ENCODE measurements around the gene ITPR2.
"Not testable (repeated sequence)": the region's sequence is repeated elsewhere in the genome, so short reads cannot be mapped to it uniquely, and the experiment has no call there.

Gene ITPR2

DNA sequence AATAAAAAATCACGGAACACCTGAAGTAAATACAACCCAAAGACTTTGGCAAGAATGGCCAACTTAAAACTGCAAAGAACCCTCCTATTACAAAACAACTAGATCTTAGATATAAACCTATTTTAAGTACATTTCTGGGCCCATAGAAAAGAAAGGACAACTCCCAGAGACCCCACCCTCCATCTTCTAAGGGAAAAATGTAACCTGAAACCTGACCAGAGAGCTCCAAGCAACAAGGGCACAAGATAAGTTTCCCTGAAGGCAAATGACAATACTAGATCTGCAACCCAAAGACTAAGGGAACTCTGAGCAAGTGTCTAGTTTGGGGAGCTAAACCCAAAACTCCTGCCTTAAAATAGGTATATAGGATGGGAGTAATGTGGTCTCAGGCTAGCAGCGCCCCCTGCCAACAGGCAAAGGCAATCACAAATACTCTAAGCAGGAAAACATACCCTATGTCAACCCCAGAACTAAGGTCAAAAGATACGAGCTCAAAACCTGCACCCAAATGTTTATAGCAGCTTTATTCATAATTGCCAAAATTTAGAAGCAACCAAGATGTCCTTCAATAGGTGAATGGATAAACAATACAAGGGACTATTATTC is 218.9 kb downstream of the ITPR2 start:
- no peak for DNase-seq

DNA sequence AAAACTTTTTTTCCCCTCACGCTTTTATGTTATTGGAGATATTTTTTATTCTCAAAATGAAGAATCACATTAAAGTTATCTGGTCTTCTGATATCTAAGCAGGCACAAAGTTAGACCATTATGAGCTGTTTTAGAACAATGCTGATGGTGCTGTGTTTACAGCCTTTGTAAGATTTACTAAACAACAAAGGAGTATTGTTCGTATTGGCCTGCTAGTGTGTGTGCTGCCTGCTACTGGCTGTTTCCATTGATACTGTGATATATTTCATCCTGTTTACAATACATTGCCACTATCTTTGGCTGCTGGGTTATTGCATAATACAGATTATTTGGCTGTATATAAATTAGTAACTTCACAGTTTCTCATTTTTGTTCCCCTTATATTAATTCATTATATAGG is 220.8 kb downstream of the ITPR2 start:
- DNase-seq = no peak

DNA sequence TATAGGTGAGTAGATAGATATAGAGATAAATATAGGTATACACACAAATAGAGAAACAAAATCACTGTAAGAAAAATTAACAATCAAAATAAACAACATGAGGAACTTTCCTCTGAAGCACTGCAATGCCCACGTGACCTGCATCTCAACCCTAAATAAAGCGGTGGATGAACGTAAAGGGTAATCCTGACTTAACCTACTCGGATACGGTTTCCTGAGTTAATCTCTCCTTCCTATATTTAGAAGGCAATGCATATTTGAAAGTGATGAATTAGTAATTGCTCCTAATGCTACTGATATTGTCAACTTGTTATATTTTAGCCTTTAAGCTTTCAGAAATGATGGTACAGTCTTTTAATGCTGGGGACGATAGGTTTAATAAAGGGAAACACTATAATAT is 221.4 kb downstream of the ITPR2 start:
- no peak for DNase-seq

DNA sequence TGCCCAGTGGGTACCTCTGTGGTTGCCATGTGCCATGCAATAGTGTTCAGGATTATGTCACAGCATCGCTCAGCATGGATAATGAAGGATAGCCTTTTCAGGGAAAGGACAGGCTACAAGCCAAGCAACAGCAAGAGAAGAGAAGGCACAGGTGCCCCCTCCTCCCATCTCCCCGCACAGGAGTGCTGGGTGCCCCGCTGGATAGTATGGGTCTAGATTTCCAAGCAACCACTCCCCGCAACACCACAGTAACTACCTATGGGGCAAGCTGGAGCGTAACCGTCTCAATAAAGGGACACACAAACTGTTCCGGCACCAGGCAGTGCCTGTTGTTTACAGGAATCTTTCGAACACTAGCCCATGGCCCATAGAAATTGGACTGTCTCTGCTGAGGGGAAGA is 222.2 kb downstream of the ITPR2 start:
- DNase-seq = no peak

DNA sequence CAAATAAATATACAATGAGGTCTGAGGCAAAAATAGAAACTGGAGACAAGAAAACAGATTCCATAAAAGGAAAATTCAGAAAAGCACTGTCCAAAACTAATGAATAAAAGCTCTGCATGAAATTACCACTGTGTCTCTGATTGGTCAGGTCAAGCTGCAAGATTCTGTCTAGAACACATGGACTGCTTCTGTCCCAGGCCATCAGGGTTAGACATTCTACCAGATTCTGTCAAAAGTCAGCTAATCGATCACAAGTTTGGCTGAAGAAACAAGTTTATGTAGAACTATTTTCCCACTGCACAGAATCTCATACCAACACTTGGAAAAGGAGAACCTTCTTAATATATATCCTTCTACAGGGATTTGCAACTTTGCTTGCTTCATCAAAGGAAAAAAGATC is 223.0 kb downstream of the ITPR2 start:
- DNase-seq = no peak

DNA sequence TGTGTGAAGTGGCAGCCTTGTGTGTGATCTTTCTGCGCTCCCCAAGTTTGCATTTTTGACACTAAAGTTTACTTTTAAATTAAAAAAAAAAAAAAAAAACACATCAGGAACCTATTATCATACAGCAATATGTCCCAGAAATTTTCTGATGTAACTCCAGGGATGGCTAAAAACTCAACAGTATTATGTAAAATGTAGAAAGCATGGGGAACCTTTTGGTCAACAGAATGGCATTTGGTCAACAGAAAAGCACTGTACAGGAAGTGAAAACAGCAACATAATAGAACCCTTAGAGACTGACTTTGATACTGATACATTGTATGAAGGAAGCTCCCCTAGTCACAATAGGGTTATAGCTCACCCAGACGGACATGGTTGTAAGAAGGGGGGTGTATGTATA is 224.3 kb downstream of the ITPR2 start:
- no peak for DNase-seq

DNA sequence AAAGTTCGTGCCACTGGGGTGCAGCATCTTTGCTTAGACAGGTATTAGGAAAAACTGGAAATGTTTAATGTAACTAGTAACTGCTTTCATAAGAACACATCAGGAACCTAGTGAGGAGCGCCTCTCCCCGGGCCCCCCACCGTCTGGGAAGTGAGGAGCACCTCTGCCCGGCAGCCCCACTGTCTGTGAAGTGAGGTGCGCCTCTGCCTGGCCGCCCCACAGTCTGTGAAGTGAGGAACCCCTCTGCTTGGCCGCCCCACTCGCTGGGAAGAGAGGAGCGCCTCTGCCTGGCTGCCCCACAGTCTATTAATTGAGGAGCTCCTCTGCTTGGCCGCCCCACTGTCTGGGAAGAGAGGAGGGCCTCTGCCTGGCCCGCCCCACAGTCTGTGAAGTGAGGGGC is 224.7 kb downstream of the ITPR2 start:
- no peak for DNase-seq

DNA sequence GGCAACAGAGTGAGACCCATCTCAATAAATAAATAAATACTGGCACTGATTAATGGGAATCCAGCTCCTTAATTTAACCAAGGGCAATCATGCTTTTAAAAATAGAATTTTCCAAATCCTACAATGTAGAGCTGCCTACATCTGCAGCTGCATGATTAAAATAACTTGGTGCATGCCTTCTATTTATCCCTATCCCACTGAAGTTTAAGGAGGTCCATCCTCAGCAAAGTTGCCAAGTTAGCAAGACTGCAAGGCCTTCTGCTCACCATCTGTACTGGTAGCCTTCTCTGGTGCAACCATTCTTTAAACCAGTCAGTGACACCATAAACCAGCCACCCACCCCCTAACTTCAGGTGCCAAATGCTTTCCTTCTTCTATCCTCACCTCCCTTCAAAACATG is 226.1 kb downstream of the ITPR2 start:
- DNase-seq = no peak

DNA sequence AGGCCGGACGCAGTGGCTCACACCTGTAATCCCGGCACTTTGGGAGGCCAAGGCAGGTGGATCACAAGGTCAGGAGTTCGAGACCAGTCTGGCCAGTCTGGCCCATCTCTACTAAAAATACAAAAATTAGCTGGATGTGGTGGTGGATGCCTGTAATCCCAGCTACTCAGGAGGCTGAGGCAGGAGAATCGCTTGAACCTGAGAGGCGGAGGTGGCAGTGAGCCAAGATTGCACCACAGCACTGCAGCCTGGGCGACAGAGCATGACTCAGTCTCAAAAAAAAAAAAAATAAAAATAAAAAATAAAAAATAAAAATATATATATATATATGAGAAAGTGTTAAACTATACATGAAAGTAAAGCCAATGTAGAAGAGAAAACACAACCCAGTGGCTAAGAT is 228.2 kb downstream of the ITPR2 start:
- not testable (repeated sequence) for DNase-seq

DNA sequence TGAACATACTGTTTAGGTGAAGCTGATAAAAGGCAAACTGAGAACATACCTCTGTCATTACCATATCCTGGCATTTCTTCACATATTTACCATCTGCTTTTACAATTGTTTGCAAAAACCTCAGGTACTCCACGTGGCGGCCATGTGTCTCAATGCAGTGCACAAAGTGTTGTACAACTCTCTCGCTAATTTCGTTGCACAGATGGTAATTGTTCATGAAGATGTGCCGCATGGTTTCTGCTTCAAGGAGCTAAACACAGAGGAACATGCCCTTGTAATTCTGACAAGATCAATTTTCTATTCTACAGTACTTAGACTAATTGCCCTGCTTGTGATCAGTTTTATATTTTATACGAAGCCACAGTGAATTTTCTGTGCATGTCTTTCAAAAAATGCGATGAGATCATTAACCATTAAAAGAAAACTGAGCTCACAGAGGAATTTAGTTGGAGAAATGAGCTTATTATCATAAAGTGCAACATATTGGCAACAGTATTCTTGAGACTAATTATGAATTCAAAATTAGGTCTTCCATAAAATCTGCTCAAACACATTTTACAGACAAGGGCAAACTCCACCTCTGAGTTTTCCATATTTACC is 233.8 kb downstream of the ITPR2 start:
- no peak for DNase-seq

DNA sequence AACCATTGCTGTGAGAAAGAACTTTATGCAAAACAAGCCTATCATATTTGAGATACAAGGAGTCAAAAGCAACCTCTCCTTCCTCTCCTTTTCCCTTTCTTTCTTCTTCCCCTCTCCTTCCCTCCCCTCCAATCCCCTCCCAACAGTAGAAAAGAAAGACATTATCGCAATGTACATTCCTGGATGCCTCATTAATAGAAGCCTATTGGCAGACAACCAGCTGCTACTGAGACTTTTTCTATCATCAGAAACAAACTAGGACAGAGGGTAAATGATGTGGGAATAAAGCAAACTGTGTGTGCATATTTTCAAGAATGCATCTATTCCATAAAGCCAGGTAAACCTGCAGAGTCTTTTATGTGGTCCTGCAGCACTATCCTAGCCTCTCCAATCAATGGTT is 237.2 kb downstream of the ITPR2 start:
- no peak for DNase-seq

DNA sequence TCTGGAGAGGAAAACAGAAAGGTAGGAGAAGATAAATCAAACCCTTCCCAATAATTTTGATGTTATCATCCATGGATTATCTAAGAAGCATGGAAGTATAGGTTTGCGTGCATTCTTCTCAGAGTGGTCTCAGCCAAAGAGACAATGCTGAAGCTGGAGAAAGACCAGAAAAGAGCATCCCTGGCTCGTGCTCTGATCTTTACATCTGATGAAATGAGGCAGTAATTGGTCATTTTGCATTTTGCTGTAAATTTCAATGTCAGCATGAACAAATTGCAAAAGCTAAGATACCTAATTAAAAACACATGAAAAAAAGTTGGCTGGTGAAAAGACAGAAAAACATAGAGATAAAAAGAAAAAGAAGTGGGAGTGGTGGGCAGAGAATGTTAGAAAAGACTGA is 252.4 kb downstream of the ITPR2 start:
- DNase-seq = no peak

DNA sequence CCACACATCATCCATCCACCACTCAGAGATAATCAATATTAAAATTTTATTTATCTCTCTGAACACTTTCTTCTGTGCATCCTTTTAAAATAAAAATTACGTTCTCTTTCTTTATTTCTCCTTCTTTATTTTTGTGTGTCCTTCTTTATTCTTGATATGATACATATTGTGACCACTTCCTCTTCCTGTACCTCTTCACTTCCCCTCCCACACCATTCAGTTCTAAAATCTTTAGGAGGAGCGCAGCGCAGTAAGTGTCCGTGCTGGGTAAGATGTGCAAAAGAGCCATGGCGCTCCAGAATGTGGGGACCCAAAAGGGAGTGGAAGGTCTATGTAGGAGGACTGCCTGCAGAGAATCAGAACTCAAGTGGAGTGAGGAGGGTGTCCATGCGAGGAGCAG is 256.7 kb downstream of the ITPR2 start:
- no peak for DNase-seq

DNA sequence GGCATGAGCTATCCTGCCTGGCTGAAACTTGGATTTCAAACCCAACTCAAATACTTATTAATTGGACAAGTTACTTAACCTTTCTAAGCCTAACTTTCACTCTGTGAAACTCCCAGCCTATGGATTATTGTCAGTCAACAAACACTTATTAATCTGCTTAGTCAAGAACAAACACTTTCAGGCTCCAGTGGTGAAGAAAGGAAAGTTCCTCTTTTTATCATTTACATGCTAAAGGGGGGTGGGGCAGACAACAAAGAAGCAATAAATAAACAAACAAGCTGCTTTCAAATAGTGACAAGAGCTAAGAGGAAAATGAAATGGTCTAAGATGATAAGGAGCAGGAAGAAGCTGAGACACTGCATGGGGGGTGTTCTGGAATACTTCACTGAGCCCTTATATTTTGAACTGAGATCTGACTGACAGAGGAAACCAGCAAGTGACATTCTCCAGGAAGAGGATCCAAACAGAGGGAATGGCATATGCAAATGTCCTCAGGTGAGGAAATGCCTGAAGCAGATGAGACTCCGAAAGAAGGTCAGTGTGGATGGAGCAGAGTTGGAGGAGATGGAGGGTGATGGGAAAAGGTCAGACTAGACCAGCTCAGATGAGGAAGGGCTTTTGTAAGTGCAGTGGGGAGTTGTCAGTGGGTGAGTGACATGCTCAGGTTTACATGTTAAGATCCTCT is 259.6 kb downstream of the ITPR2 start:
- no peak for DNase-seq

DNA sequence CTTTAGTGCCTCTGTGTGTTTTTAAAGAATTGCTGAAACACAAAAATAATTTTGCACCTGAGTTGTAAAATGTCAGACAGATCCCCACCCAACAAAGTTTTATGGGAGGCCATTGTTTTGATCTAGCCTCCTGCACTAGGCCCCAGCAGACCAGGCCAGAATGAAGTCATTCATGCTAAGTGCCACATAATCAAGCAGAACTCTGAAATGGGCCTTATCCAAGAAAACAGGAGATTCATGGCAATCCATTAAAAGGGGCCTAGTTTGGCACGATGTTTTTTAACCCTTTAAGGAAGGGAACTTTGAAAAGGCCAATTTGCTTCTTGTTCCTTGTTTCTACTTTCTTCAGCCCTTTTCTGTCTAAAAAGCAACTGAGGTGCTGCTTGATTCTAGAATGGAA is 260.9 kb downstream of the ITPR2 start:
- no peak for DNase-seq

DNA sequence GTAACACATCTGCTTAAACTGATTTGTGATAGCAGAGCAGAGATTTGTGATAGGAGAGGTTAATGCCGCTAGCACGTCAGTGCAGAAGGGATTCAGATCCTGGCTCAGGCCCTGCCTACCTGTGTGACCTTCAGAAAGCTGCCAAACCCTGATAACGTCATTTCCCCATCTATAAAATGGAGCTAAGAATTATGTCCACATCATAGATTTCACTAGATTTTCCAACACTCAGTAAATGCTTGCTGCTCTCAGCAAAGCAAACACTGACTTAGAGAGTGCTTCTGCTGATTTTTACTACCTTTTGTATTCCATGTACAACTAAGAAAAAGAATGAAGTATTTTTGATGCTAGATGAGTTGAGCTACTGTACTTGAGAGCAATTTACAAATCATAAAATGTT is 261.4 kb downstream of the ITPR2 start:
- DNase-seq = no peak

DNA sequence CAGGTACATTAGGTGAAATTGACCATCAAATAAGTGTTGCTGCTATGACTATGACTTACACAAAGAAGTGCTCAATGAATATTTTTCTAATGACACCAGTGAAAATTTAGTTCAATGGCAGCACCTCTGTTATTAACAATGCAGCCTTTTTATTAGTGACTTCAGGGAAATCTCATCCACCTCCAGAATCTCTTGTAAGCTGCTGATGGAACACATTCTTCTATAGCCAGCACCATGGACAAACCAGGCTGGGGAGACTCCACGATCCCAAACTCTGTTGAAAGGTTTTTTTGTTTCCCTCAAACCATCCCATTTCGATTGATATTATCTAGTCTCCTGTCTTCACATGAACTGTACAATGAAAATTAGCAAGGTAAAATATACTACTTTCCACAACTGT is 265.9 kb downstream of the ITPR2 start:
- no peak for DNase-seq

DNA sequence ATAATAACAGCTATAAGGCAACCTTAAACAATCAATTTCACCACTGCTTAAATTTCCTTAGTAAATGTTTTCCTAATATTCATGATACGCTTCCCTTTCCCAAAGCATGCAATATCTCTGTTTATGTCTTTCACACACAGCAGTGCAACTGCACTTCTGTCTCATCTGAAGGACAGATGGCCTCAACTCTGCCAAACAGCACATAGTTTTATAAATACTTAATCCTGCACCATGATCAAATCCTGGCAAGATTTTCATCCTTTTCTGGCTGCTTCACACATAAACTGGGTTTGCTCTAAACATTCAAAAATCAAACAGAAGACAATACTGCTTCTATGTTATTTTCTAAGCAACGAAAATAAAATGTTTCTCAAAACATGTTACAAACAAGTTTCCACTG is 266.3 kb downstream of the ITPR2 start:
- no peak for DNase-seq

DNA sequence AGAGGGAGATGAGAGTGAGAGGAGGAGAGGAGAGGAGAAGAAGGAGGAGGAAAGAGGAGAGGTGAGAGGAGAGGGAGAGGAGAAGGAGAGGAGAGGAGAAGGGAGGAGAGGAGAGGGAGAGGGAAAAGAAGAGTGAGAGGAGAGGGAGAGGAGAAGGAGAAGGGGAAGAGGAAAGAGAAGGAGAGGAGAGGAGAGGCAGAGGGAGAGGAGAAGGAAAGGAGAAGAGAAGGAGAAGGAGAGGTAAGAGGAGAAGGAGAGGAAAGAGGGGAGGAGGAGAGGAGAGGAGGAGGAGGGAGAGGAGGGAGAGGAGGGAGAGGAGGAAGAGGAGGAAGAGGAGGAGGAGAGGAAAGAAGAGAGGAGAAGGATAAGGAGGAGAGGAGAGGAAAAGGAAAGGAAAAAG is 266.8 kb downstream of the ITPR2 start:
- no peak for DNase-seq

DNA sequence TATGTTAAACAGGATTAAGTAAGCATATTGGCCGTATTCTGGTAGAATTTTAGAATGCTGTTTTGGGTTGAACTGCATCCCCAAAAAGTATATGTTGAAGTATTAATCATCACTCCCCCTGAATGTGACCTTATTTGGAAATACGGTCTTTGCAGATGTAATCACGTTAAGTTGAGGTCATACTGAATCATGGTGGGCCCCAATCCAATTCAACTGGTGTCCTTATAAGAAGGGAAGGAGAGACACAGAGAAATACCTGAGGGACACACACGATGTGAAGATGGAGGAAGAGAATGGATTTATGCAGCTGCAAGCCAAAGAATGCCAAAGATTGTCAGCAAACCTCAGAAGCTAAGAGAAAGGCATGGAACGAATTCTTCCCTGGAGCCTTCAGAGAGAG is 268.6 kb downstream of the ITPR2 start:
- no peak for DNase-seq

DNA sequence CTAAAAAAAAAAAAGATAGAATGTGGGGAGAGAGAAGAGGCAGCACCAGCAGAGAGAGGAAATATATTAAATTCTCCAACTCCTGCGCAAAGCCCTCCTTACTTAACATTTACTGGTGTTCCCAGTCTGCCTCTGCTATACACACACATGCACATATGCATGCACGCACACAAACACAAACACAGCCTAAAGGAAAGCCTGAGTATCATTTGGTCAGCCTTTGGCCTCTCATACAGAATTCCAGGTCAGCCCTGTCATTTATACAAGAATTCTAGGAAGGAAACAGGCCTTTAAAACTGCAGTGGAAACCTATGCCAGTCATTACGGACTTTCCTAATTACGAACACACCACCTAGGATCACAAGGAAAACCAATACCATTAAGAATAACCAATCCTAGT is 269.4 kb downstream of the ITPR2 start:
- no peak for DNase-seq

DNA sequence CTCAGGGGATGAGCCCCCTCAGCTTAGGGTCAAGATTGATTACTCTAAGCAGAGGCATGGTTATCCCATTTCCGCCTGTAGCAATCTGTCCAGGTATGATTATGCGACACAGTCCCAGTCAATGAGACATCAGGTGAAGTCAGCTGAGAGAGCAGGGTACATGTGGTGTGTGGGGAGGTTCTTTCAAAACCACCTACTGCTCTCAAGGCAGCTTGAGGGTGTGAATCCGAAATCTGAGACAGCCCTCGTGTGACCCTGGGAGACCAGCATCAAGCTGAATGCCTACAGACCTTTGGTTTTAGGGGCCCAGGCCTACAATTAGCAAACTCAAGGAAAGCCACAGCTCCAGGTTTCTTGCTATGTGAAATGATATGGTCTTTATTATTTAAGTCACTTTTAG is 275.7 kb downstream of the ITPR2 start:
- no peak for DNase-seq

DNA sequence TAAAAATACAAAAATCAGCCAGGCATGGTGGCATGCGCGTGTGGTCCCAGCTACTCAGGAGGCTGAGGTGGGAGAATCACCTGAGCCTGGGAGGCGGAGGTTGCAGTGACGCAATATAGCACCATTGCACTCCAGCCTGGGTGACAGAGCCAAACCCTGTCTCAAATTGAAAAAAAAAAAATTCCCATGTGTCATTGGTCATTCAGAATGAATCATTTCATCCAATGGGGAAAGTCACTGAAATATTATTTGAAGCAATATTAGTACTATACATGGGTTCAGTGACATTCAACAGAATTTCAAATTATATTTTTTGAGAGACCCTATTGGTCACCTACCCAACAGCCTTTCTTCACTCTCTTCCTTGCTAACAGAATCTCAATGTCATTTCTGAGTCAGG is 276.1 kb downstream of the ITPR2 start:
- no peak for DNase-seq

DNA sequence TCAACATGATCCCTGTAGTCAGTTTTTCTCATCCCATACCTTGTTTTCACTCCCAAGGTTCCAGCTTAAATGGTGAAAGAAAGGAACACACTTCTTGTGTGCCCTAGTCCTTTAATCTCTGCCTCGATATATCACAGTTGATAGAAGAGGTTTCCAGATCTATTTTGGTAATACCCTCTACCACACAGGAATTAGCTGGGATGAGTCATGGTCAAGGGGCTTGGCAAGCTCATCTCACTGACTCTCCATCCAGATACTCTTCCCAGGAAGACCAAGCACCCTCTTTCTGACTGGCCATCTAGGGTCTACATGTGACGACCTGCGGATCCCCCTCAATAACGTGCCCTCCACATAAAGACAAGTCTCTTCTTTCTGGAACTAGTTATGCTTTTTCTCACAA is 277.9 kb downstream of the ITPR2 start:
- no peak for DNase-seq

DNA sequence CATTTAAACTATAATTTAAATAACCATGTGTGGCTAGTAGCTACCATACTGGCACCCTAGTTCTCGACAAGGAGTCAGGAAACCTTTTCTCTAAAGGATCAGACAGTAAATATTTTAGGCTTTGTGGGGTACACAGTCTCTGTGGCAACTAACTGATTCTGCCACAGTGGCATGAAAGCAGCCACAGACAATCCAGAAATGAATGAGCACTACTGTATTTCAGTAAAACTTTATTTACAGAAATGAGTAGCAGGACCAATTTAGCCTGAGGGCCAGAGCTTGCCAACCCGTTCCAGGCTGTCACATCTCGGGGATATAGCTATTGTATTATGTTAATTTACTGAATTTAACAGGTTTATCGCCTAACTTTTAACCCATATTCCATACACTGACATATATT is 278.7 kb downstream of the ITPR2 start:
- DNase-seq = no peak

Measured in NK-92 treated with Interleukin-12 subunit alpha and Interleukin-12 subunit beta, amount 100 ng/mL, for 24 hours (cell line).